Right ventricle myocardium superior (tissue), 1 donor: ENCODE measurements around the gene ATP13A1. TPM values are rescaled to one million over a fixed set of nuclear protein-coding genes. Genes with fewer than 3 reads are reported as not detected.
"Not testable (repeated sequence)": the region's sequence is repeated elsewhere in the genome, so short reads cannot be mapped to it uniquely, and the experiment has no call there.

ENCODE experiments used
- ATAC-seq: fragments of 200-7000 bp; cut with Tn5 transposase; one replicate; pipeline ENCODE4 v1.9.1; 2020; ENCODE audit warnings: mild to moderate bottlenecking; ENCODE audit not compliant: poor library complexity
- DNase-seq: peaks from one replicate; pipeline ENCODE4 v3.0.0-alpha.2; 2020
- intact Hi-C: fragments of 100-400 bp; cut with DNase I; formaldehyde crosslinking; loops from one replicate; pipeline ENCODE4 v1.11.2; 2022
- total RNA-seq: library from RNA; stranded (reverse); fragmentation: NEBNext Ultra II Directional; extraction: Animal tissue kit (Norgen Biotek cat#: 25700); gene quantifications from one replicate; pipeline ENCODE4 v1.2.1, GENCODE V29; 2021
- donor health status: DM: no; HTN: yes; CAD: no; lungs with severe emphysema.

The ATP13A1 gene
- total RNA-seq, 1 donor from 2014 or later: 16.2 TPM

DNA sequence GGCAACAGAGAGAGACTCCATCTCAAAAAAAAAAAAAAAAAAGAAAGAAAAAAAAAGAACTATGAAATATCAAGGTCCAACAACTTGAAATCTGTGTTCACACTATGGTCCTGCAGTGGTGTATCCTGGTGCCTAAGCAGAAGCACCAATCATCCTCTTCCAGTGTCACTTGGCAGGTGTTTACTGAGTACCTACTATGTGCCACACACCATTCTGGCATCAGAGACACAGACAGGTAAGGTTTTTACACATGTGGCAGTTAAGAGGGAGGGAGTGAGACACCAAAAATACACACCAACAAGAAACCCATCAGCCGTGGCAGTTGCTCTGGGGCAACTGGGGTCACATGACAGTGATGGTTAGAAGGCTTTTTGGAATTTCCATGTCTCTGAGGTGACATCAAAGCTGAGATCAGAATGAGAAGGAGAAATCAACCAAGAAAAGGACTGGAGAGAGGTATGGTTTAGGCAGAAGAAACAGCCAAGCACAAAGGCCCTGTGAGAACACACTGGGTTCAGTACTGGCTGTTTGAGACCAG lies 62.6 kb downstream of the ATP13A1 start:
- DNase-seq (no peak), ATAC-seq (no peak)
- intact Hi-C loops: no loop called here

DNA sequence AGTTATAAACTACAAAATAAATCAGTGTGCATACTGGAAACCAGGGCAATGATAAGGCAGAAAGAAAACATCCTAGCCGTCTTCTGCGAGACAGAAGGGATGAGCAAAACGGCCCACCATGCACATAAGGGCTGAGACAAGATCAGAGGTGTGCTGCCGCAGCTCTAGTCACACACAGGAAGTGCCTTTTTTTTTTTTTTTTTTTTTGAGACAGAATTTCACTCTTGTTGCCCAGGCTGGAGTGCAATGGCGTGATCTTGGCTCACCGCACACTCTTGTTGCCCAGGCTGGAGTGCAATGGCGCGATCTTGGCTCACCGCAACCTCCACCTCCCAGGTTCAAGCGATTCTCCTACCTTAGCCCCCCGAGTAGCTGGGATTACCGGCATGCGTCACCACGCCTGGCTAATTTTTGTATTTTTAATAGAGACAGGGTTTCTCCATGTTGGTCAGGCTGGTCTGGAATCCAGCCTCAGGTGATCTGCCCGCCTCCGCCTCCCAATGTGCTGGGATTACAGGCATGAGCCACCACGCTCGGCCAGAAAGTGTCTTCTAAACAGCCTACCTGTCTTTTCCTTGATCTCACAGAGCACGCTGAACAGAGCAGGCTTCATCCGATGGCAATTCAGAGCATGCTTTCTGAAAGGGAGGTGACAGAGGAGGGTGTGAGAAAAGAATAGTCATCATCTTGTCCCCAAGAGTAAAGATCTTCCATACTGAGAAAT lies 64.6 kb downstream of the ATP13A1 start:
- intact Hi-C loops, ATAC-seq, DNase-seq: not testable (repeated sequence)

DNA sequence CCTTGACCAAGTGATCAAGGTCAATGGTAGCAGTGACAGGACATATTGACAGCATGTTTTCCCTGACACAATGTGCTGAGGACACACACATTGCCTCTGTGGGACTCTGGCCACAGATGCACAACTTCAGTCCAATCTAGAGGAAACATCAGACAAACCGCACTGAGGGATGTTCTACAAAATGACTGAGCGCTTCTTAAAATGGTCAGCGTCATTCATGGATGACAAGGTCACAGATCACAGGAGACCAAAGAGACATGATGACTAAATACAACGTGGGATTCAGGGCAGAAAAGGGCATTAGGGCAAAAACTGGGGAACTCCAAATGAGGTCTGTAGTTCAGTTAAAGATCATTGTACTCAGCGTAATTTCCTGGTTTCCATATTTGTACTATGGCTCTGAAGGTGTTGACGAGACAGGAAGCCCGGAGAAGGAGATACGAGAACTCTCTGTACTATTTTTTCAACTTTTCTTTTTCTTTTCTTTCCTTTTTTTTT lies 65.6 kb downstream of the ATP13A1 start:
- intact Hi-C loops: no loop called here
- ATAC-seq: no peak
- DNase-seq: no peak

Other genes starting within 250 kb of the ATP13A1 start
- 0.67 TPM for gene TSSK6, start 148.1 kb downstream of the ATP13A1 start, total RNA-seq
- 1,367 TPM for gene NDUFA13, start 147.5 kb downstream of the ATP13A1 start, total RNA-seq
- gene YJEFN3, start 134.8 kb downstream of the ATP13A1 start, total RNA-seq: 5.8 TPM
- 0.40 TPM for gene CILP2, start 125.4 kb downstream of the ATP13A1 start, total RNA-seq
- not detected for gene PBX4, start 45.0 kb downstream of the ATP13A1 start, total RNA-seq
- gene LPAR2, start 35.5 kb downstream of the ATP13A1 start, total RNA-seq: 1.7 TPM
- 3.0 TPM for gene GMIP, start 20.0 kb downstream of the ATP13A1 start, total RNA-seq
- gene ZNF101, start 5.2 kb upstream of the ATP13A1 start, total RNA-seq: 2.9 TPM
- 3.2 TPM for gene ZNF14, start 69.4 kb upstream of the ATP13A1 start, total RNA-seq
- gene ZNF506, start 158.1 kb upstream of the ATP13A1 start, total RNA-seq: 8.1 TPM
- gene ZNF253, start 202.2 kb upstream of the ATP13A1 start, total RNA-seq: 6.6 TPM
- 1.2 TPM for gene ZNF93, start 237.3 kb upstream of the ATP13A1 start, total RNA-seq